Stimulated activated CD8-positive, alpha-beta memory T cell treated with anti-CD3 and anti-CD28 coated beads, Interleukin-2, amount 100 ng/mL, for 48 hours (primary cell): ENCODE results near the gene PRAMEF4.
"Not testable (repeated sequence)": the region's sequence is repeated elsewhere in the genome, so short reads cannot be mapped to it uniquely, and the experiment has no call there.

ENCODE experiments used
- DNase-seq, 2 donors: peaks; one replicate each; pipeline ENCODE4 v3.0.0-alpha.2; 2020; ENCODE audit warnings: low read depth in 2 of 2

PRAMEF4 gene

GRCh38 chr1:12886101-12886500, at the start of gene PRAMEF4:
TSS of gene PRAMEF4 (minus strand) at chr1:12886201. CDS start at chr1:12883394, 2,807 bp downstream.
- DNase-seq = not testable (repeated sequence)

- not testable (repeated sequence) for DNase-seq
Observed at GRCh38 chr1:12924368-12924767, 38.4 kb upstream of the PRAMEF4 start.

- DNase-seq = not testable (repeated sequence)
Observed at GRCh38 chr1:12921749-12922148, 35.7 kb upstream of the PRAMEF4 start.

GRCh38 chr1:12916310-12916709, 30.3 kb upstream of the PRAMEF4 start, which contains the start of gene PRAMEF7:
TSS of gene PRAMEF7 (plus strand) at chr1:12916610. CDS start at chr1:12917693, 1,083 bp downstream.
- not testable (repeated sequence) for DNase-seq

GRCh38 chr1:12903793-12904572, 18.0 kb upstream of the PRAMEF4 start:
- not testable (repeated sequence) for DNase-seq

GRCh38 chr1:12899186-12899585, 13.2 kb upstream of the PRAMEF4 start:
- DNase-seq = not testable (repeated sequence)

- DNase-seq = not testable (repeated sequence)
Observed at GRCh38 chr1:12898170-12898569, 12.2 kb upstream of the PRAMEF4 start, which contains the start of gene PRAMEF10. TSS of gene PRAMEF10 (minus strand) at chr1:12898270. CDS start at chr1:12895847, 2,423 bp downstream.

GRCh38 chr1:12878453-12878852, 7.5 kb downstream of the PRAMEF4 start:
- not testable (repeated sequence) for DNase-seq

- not testable (repeated sequence) for DNase-seq
Observed at GRCh38 chr1:12863131-12863880, 22.7 kb downstream of the PRAMEF4 start.

- not testable (repeated sequence) for DNase-seq
Observed at GRCh38 chr1:12856786-12857185, 29.2 kb downstream of the PRAMEF4 start, which contains the start of gene PRAMEF2. TSS of gene PRAMEF2 (plus strand) at chr1:12857086. CDS start at chr1:12859010, 1,924 bp downstream.

- DNase-seq = no peak
Observed at GRCh38 chr1:12851779-12852178, 34.2 kb downstream of the PRAMEF4 start.

- not testable (repeated sequence) for DNase-seq
Observed at GRCh38 chr1:12848620-12849019, 37.4 kb downstream of the PRAMEF4 start, which contains the start of gene HNRNPCL1. TSS of gene HNRNPCL1 (minus strand) at chr1:12848720. CDS start at chr1:12848289, 431 bp downstream.

GRCh38 chr1:12833251-12833650, 52.8 kb downstream of the PRAMEF4 start:
- DNase-seq = not testable (repeated sequence)

- DNase-seq = not testable (repeated sequence)
Observed at GRCh38 chr1:12831310-12831709, 54.7 kb downstream of the PRAMEF4 start, which contains the start of gene PRAMEF11. TSS of gene PRAMEF11 (minus strand) at chr1:12831410. CDS start at chr1:12828789, 2,621 bp downstream.
